Measurements from ENCODE around the gene GPR108. TPM values are rescaled to one million over a fixed set of nuclear protein-coding genes. Genes with fewer than 3 reads are reported as not detected.
A peak's percentile ranks its signal among the peaks of the same experiment; 100 is the strongest.
"Not testable (repeated sequence)": the region's sequence is repeated elsewhere in the genome, so short reads cannot be mapped to it uniquely, and the experiment has no call there.

The GPR108 gene
- total and polyA plus RNA-seq, 2 of the 8 experiments (the other 6 are each of a cell fraction or from before 2014, with no cell fraction given): 34.9 to 46.0 TPM

GRCh38 chr19:6765738-6766356 is 28.5 kb upstream of the GPR108 start (continued):
- TF ChIP-seq HDAC2 (IDR thresholded peaks at IDR 0.05; ENCODE audit: borderline replicate concordance in 1 of 2, low read depth in 2 of 2, low read length in 2 of 2): no peak
- no peak for TF ChIP-seq CBX5 (IDR thresholded peaks at IDR 0.05; ENCODE audit: low read depth, low read length)
- peak; percentile 95 for TF ChIP-seq TEAD4 (IDR thresholded peaks at IDR 0.05; ENCODE audit: low read depth, low read length)
- TF ChIP-seq TBP (IDR thresholded peaks at IDR 0.05; ENCODE audit: low read depth, low read length): peak; percentile 56; the same call in 1 of the 2 replicates
- peak; percentile 16; the same call in 1 of the 2 replicates for TF ChIP-seq NRF1 (IDR thresholded peaks at IDR 0.05; ENCODE audit: low read depth, low read length)
- TF ChIP-seq RAD21 (IDR thresholded peaks at IDR 0.05 in 1 of 2, conservative IDR thresholded peaks at IDR 0.05 in 1 of 2; ENCODE audit: low read depth in 2 of 2, low read length in 2 of 2): 0 out of 4 replicates have a peak, but pooled peaks of 1 of the 2 experiments have one; percentile 9
- TF ChIP-seq SP4 (IDR thresholded peaks at IDR 0.05; ENCODE audit: low read length): no peak
- no peak for TF ChIP-seq KDM1A (IDR thresholded peaks at IDR 0.05; ENCODE audit: borderline replicate concordance, low read length)

- FAIRE-seq; H3K4me2 ChIP-seq (ENCODE audit: insufficient read depth in 1 of 2, low read depth in 2 of 2, low read length in 2 of 2); H2BK5ac ChIP-seq (ENCODE audit: low read depth, low read length); H2BK15ac ChIP-seq (ENCODE audit: low read length); H3K18ac ChIP-seq (ENCODE audit: extremely low read depth, low read length); H3K27ac ChIP-seq (ENCODE audit: low read depth, low read length); H3K23ac ChIP-seq (ENCODE audit: insufficient read length); H3K4me3 ChIP-seq (ENCODE audit: extremely low read depth in 1 of 4, insufficient read depth in 2 of 4, low read depth in 3 of 4, low read length in 4 of 4); H3K4me1 ChIP-seq (replicated peaks in 1 of 4; ENCODE audit: control insufficient read depth in 3 of 4, insufficient read depth in 4 of 4, low read length in 3 of 4); H2BK20ac ChIP-seq (ENCODE audit: low read length); DNase-seq (ENCODE audit: low read depth in 1 of 2, low spot score in 2 of 2); H3K9ac ChIP-seq (replicated peaks in 1 of 4; ENCODE audit: extremely low read depth in 1 of 4, low read depth in 3 of 4, low read length in 3 of 4); H4K8ac ChIP-seq (ENCODE audit: extremely low read depth, insufficient read depth, low read length); H3K9me3 ChIP-seq (ENCODE audit: insufficient read depth in 2 of 2, low read depth in 1 of 2, low read length in 1 of 2); H4K5ac ChIP-seq (ENCODE audit: insufficient read length, low read depth, low read length); H2AK5ac ChIP-seq (ENCODE audit: low read depth, low read length); H2BK120ac ChIP-seq (replicated peaks; ENCODE audit: low read depth, low read length); H3K4ac ChIP-seq (replicated peaks; ENCODE audit: insufficient read length, low read depth, low read length); H4K20me1 ChIP-seq (replicated peaks in 1 of 2; ENCODE audit: control insufficient read depth in 1 of 2, insufficient read depth in 2 of 2, low read length in 2 of 2); H3K79me2 ChIP-seq (ENCODE audit: control insufficient read depth in 1 of 2, insufficient read depth in 2 of 2, low read length in 2 of 2); H2BK12ac ChIP-seq (ENCODE audit: low read depth, low read length); H2AFZ ChIP-seq (ENCODE audit: low read length); H3K14ac ChIP-seq (ENCODE audit: insufficient read length); H3K56ac ChIP-seq (replicated peaks; ENCODE audit: insufficient read length, low read depth, low read length); H3K36me3 ChIP-seq (ENCODE audit: control insufficient read depth in 2 of 4, insufficient read depth in 4 of 4, low read length in 3 of 4); H4K91ac ChIP-seq (replicated peaks; ENCODE audit: insufficient read length, low read length); H3K27me3 ChIP-seq (replicated peaks in 1 of 4; ENCODE audit: control insufficient read depth in 3 of 4, extremely low read depth in 1 of 4, insufficient read depth in 3 of 4, low read length in 3 of 4): not testable (repeated sequence)
- POLR2A ChIA-PET (ENCODE audit: partially characterized antibody): interaction anchor here (0.9 kb wide), 1 partner anchor 18 kb away, joined by 3 read pairs; no protein-coding TSS in a partner anchor
- Histone ChIP-seq H3K79me1 (ENCODE audit: low read depth, low read length) (peaks cover 12% of the 10 kb centered on the region), H3K23me2 (ENCODE audit: low read depth, low read length) (peaks cover 12% of the 10 kb centered on the region)
- CTCF ChIA-PET (ENCODE audit: partially characterized antibody): interaction anchor here (1.7 kb wide), 1 partner anchor 26 kb away, joined by 4 read pairs; the partner anchor contains the start of gene GPR108
- 98% methylated on average over 4 of the region's 8 CpGs; no CpG with 5 or more reads in 1 of the 2 experiments for WGBS, 2 experiments (ENCODE audit: extremely low coverage in 1 of 2, insufficient coverage in 1 of 2, insufficient read length in 1 of 2, insufficient replicate concordance in 2 of 2, low coverage in 1 of 2, low lambda C conversion rate in 2 of 2, missing lambda C conversion rate in 1 of 2)
These were observed 24.9 kb upstream of the GPR108 start for GRCh38 chr19:6762253-6762797.
